Endothelial cell of hepatic sinusoid (primary cell): Measurements from ENCODE around the gene GATB.

Source experiments
- in situ Hi-C: cut with HindIII; loops from 2 replicates; pipeline ENCODE4 v1.10.0; 2017; ENCODE audit warnings: low sequenced_read_pairs

The GATB gene

GRCh38 chr4:151786158-151786495, 25.3 kb upstream of the GATB start:
- in situ Hi-C loops, result no loop called here

- in situ Hi-C loops, result no loop called here
Observed at GRCh38 chr4:151785484-151786157, 24.8 kb upstream of the GATB start.

- in situ Hi-C loops, result no loop called here
Observed at GRCh38 chr4:151784706-151785105, 23.9 kb upstream of the GATB start.

- in situ Hi-C loops, result no loop called here
Observed at GRCh38 chr4:151783867-151784266, 23.1 kb upstream of the GATB start.

GRCh38 chr4:151782296-151782695, 21.5 kb upstream of the GATB start:
- in situ Hi-C loops, result no loop called here

- in situ Hi-C loops, result no loop called here
Observed at GRCh38 chr4:151781026-151781425, 20.2 kb upstream of the GATB start.

GRCh38 chr4:151777471-151777870, 16.7 kb upstream of the GATB start:
- in situ Hi-C loops, result loop anchor here (5.0 kb wide), 2 partner anchors 65 to 105 kb away; no protein-coding TSS in a partner anchor

GRCh38 chr4:151774324-151774723, 13.5 kb upstream of the GATB start:
- in situ Hi-C loops, result no loop called here

- in situ Hi-C loops, result no loop called here
Observed at GRCh38 chr4:151772274-151772673, 11.5 kb upstream of the GATB start.

- in situ Hi-C loops, result no loop called here
Observed at GRCh38 chr4:151771664-151772063, 10.9 kb upstream of the GATB start.

GRCh38 chr4:151770154-151770553, 9.3 kb upstream of the GATB start:
- in situ Hi-C loops, result no loop called here

GRCh38 chr4:151768835-151769234, 8.0 kb upstream of the GATB start:
- in situ Hi-C loops, result no loop called here

- in situ Hi-C loops, result no loop called here
Observed at GRCh38 chr4:151766691-151767090, 5.9 kb upstream of the GATB start.

- in situ Hi-C loops, result no loop called here
Observed at GRCh38 chr4:151760002-151760401, 805 bp downstream of the GATB start.

- in situ Hi-C loops, result no loop called here
Observed at GRCh38 chr4:151753056-151753455, 7.8 kb downstream of the GATB start.

GRCh38 chr4:151750156-151750555, 10.7 kb downstream of the GATB start:
- in situ Hi-C loops, result no loop called here

GRCh38 chr4:151745481-151746231, 15.2 kb downstream of the GATB start:
- in situ Hi-C loops, result no loop called here

- in situ Hi-C loops, result loop anchor here (5.0 kb wide), 1 partner anchor 63 kb away; no protein-coding TSS in a partner anchor
Observed at GRCh38 chr4:151744614-151745013, 16.2 kb downstream of the GATB start.

- in situ Hi-C loops, result loop anchor here (5.0 kb wide), 1 partner anchor 63 kb away; no protein-coding TSS in a partner anchor
Observed at GRCh38 chr4:151743894-151744293, 16.9 kb downstream of the GATB start.

- in situ Hi-C loops, result loop anchor here (5.0 kb wide), 1 partner anchor 64 kb away; no protein-coding TSS in a partner anchor
Observed at GRCh38 chr4:151743128-151743854, 17.5 kb downstream of the GATB start.

- in situ Hi-C loops, result no loop called here
Observed at GRCh38 chr4:151738720-151739517, 21.9 kb downstream of the GATB start.
